SK-N-SH (cell line): Measurements from ENCODE around the gene PTGER1.

ENCODE experiments used
- CTCF ChIP-seq: fragments of 200-600 bp; sonication (generic); IDR thresholded peaks from 2 replicates; pipeline ENCODE4 v1.6.1; 2017; ENCODE audit warnings: antibody characterized with exemption, mild to moderate bottlenecking, moderate library complexity
- POLR2AphosphoS5 ChIP-seq: IDR thresholded peaks from 2 replicates; pipeline ENCODE4 v1.6.1; 2012; ENCODE audit warnings: low read depth, low read length
- RAD21 ChIP-seq: IDR thresholded peaks from 2 replicates; pipeline ENCODE4 v1.6.1; 2012; ENCODE audit warnings: mild to moderate bottlenecking, low read length
- RCOR1 ChIP-seq: fragments of 150-350 bp; IDR thresholded peaks from 2 replicates; pipeline ENCODE4 v1.6.1; 2017; ENCODE audit warnings: antibody characterized with exemption, low read length
- SIN3A ChIP-seq: IDR thresholded peaks from 2 replicates; pipeline ENCODE4 v1.6.1; 2012; ENCODE audit warnings: low read depth, mild to moderate bottlenecking, low read length, moderate library complexity, borderline replicate concordance
- SMC3 ChIP-seq: IDR thresholded peaks from 2 replicates; pipeline ENCODE4 v1.6.1; 2012; ENCODE audit warnings: low read depth, low read length, improper control_type of control experiment
- TF ChIP-seq, protein P1 (sequence below): fragments of 150-350 bp; IDR thresholded peaks from 2 replicates; pipeline ENCODE4 v1.6.1; 2017; ENCODE audit warnings: antibody characterized with exemption, low read length, low read depth, borderline replicate concordance

DNA sequence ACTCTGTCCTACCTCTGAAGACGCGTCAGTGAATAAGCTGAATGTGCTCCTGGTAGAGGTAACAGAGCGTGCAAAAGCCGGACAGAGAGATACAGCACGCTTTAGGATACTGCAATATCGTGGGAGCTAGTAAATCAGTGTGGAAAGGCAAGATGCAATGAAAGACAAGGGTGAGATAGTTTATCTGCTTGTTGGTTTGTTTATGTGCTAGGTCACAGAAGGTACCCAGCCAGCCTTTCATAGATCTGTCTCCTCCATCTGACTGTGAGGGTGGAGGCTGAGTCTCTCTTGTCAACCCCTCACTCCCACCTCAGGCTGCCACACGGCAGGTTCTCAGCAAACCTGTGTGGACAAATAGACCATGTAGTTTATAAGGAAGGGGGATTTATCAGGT is 21.7 kb upstream of the PTGER1 start:
- TF ChIP-seq CTCF (no peak), RAD21 (no peak), SIN3A (no peak), POLR2AphosphoS5 (no peak), SMC3 (no peak), RCOR1 (no peak)
- TF ChIP-seq, protein P1, sequence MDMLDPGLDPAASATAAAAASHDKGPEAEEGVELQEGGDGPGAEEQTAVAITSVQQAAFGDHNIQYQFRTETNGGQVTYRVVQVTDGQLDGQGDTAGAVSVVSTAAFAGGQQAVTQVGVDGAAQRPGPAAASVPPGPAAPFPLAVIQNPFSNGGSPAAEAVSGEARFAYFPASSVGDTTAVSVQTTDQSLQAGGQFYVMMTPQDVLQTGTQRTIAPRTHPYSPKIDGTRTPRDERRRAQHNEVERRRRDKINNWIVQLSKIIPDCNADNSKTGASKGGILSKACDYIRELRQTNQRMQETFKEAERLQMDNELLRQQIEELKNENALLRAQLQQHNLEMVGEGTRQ, result no peak
